SK-N-SH (cell line): ENCODE results near the gene KAT6B. TPM values are rescaled to one million over a fixed set of nuclear protein-coding genes. Genes with fewer than 3 reads are reported as not detected.

Experiments used
- CTCF ChIA-PET: fragments of 300-600, 350-600 bp; formaldehyde crosslinking; extraction: SDS; loops from one replicate; lab custom pipeline; 2021; lab: Yijun Ruan, JAX
- POLR2A ChIA-PET: fragments of 350-600 bp; sonication (Branson Sonifier 250); formaldehyde crosslinking; extraction: SDS; loops from one replicate; lab custom pipeline; 2020; ENCODE audit warnings: antibody characterized with exemption, inconsistent platforms; lab: Yijun Ruan, JAX
- DNase-seq: peaks from one replicate; pipeline ENCODE4 v3.0.0; 2012
- H2AFZ ChIP-seq: fragments of 200-600 bp; sonication (generic); 2 replicates; pipeline ENCODE4 v1.8.1; 2016; ENCODE audit warnings: antibody characterized with exemption, mild to moderate bottlenecking, low read depth
- H3F3A ChIP-seq: fragments of 200-600 bp; sonication (generic); replicated peaks from 2 replicates; pipeline ENCODE3; 2016; ENCODE audit warnings: antibody characterized with exemption, mild to moderate bottlenecking; ENCODE audit not compliant: insufficient read depth
- H3K27ac ChIP-seq, 2 experiments: fragments of 200-500 bp in 1 of 2; fragments of 200-600 bp in 1 of 2; sonication (Bioruptor generic) in 1 of 2; sonication (generic), shearing (Covaris generic) in 1 of 2; 2 replicates each; pipeline versions ENCODE4 v1.5.1 to v1.6.1; 2014 to 2016; ENCODE audit warnings: low read depth in 2 of 2, inconsistent platforms in 1 of 2, low read length in 1 of 2, mild to moderate bottlenecking in 1 of 2, mixed read lengths in 1 of 2
- H3K27me3 ChIP-seq: fragments of 200-600 bp; sonication (generic), shearing (Covaris generic); 2 replicates; pipeline ENCODE4 v1.6.1; 2016; ENCODE audit warnings: mixed run types; ENCODE audit not compliant: insufficient read depth
- H3K36me3 ChIP-seq, 2 experiments: fragments of 200-500 bp in 1 of 2; fragments of 200-600 bp in 1 of 2; sonication (Bioruptor generic) in 1 of 2; sonication (generic) in 1 of 2; replicated peaks in 1 of 2; 2 replicates each; pipeline versions ENCODE3 to v1.5.1; 2014 to 2016; ENCODE audit warnings: low read length in 1 of 2, mild to moderate bottlenecking in 1 of 2; ENCODE audit not compliant: insufficient read depth in 2 of 2, control insufficient read depth in 1 of 2
- H3K4me1 ChIP-seq, 2 experiments: fragments of 200-500 bp in 1 of 2; fragments of 200-600 bp in 1 of 2; sonication (Bioruptor generic) in 1 of 2; sonication (generic), shearing (Covaris generic) in 1 of 2; 2 replicates each; pipeline versions ENCODE4 v1.5.1 to v1.6.1; 2014 to 2016; ENCODE audit warnings: low read depth in 1 of 2, low read length in 1 of 2, mixed run types in 1 of 2; ENCODE audit not compliant: insufficient read depth in 2 of 2, control insufficient read depth in 1 of 2
- H3K4me2 ChIP-seq: fragments of 200-600 bp; sonication (generic), shearing (Covaris generic); 2 replicates; pipeline ENCODE4 v1.6.1; 2017; ENCODE audit warnings: mixed run types
- H3K4me3 ChIP-seq, 2 experiments: fragments of 200-500 bp in 1 of 2; fragments of 200-600 bp in 1 of 2; sonication (Bioruptor generic) in 1 of 2; sonication (generic), shearing (Covaris generic) in 1 of 2; 2 replicates each; pipeline versions ENCODE4 v1.5.1 to v1.8.1; 2014 to 2016; ENCODE audit warnings: low read depth in 2 of 2, inconsistent platforms in 1 of 2, low read length in 1 of 2, mild to moderate bottlenecking in 1 of 2, mixed read lengths in 1 of 2, moderate library complexity in 1 of 2
- H3K79me2 ChIP-seq: fragments of 200-600 bp; sonication (generic); 2 replicates; pipeline ENCODE4 v1.8.1; 2017; ENCODE audit warnings: mild to moderate bottlenecking; ENCODE audit not compliant: insufficient read depth
- H3K9ac ChIP-seq: fragments of 200-600 bp; sonication (generic); 2 replicates; pipeline ENCODE4 v1.6.1; 2017; ENCODE audit warnings: mixed run types
- H3K9me2 ChIP-seq: fragments of 200-600 bp; sonication (generic); 2 replicates; pipeline ENCODE4 v1.6.1; 2017; ENCODE audit warnings: mixed run types
- H3K9me3 ChIP-seq: fragments of 200-600 bp; sonication (generic); 2 replicates; pipeline ENCODE4 v1.6.1; 2017; ENCODE audit warnings: mixed run types, mild to moderate bottlenecking, moderate library complexity
- H4K20me1 ChIP-seq: fragments of 200-600 bp; sonication (generic); 2 replicates; pipeline ENCODE4 v1.6.1; 2017; ENCODE audit warnings: mild to moderate bottlenecking, mixed run types; ENCODE audit not compliant: insufficient read depth
- CHD2 ChIP-seq: fragments of 150-350 bp; IDR thresholded peaks from 2 replicates; pipeline ENCODE4 v1.6.1; 2018; ENCODE audit warnings: low read length; ENCODE audit not compliant: partially characterized antibody
- CTCF ChIP-seq: fragments of 200-600 bp; sonication (generic); IDR thresholded peaks from 2 replicates; pipeline ENCODE4 v1.6.1; 2017; ENCODE audit warnings: antibody characterized with exemption, mild to moderate bottlenecking, moderate library complexity
- ELF1 ChIP-seq: IDR thresholded peaks from 2 replicates; pipeline ENCODE4 v1.4.0; 2012
- EP300 ChIP-seq, 2 experiments: IDR thresholded peaks; 2 replicates each; pipeline versions ENCODE4 v1.4.0 to v1.6.1; 2012; ENCODE audit warnings: borderline replicate concordance in 1 of 2, low read depth in 1 of 2, low read length in 1 of 2
- FOSL2 ChIP-seq: IDR thresholded peaks from 2 replicates; pipeline ENCODE4 v1.4.0; 2012; ENCODE audit warnings: low read depth, mild to moderate bottlenecking, moderate library complexity, borderline replicate concordance
- FOXJ3 ChIP-seq: sonication (generic); formaldehyde crosslinking; IDR thresholded peaks from 2 replicates; pipeline ENCODE4 v1.5.1; 2020; ENCODE audit warnings: mild to moderate bottlenecking, missing genetic modification reagents
- FOXM1 ChIP-seq: IDR thresholded peaks from 2 replicates; pipeline ENCODE4 v1.4.0; 2012; ENCODE audit warnings: low read depth, mild to moderate bottlenecking
- IRF3 ChIP-seq: fragments of 150-350 bp; IDR thresholded peaks from 2 replicates; pipeline ENCODE4 v1.6.1; 2016; ENCODE audit warnings: mild to moderate bottlenecking, low read depth, low read length
- JUND ChIP-seq: IDR thresholded peaks from 2 replicates; pipeline ENCODE4 v1.4.0; 2012
- MAX ChIP-seq: IDR thresholded peaks from 2 replicates; pipeline ENCODE4 v1.4.0; 2012; ENCODE audit warnings: low read depth
- MXI1 ChIP-seq: IDR thresholded peaks from 2 replicates; pipeline ENCODE4 v1.6.1; 2012; ENCODE audit warnings: mild to moderate bottlenecking, low read depth, low read length, improper control_type of control experiment
- NFIC ChIP-seq: IDR thresholded peaks from 2 replicates; pipeline ENCODE4 v1.4.0; 2012; ENCODE audit warnings: borderline replicate concordance
- PBX3 ChIP-seq: IDR thresholded peaks from 2 replicates; pipeline ENCODE4; 2012
- RAD21 ChIP-seq: IDR thresholded peaks from 2 replicates; pipeline ENCODE4 v1.6.1; 2012; ENCODE audit warnings: mild to moderate bottlenecking, low read length
- RXRA ChIP-seq: IDR thresholded peaks from 2 replicates; pipeline ENCODE4 v1.4.0; 2012; ENCODE audit warnings: low read depth, mild to moderate bottlenecking, borderline replicate concordance
- TAF1 ChIP-seq: IDR thresholded peaks from 2 replicates; pipeline ENCODE4 v1.6.1; 2012; ENCODE audit warnings: low read depth, mild to moderate bottlenecking, low read length, moderate library complexity, borderline replicate concordance
- TCF12 ChIP-seq: IDR thresholded peaks from 2 replicates; pipeline ENCODE4 v1.4.0; 2012
- TEAD4 ChIP-seq: IDR thresholded peaks from 2 replicates; pipeline ENCODE4 v1.4.0; 2012; ENCODE audit warnings: mild to moderate bottlenecking, borderline replicate concordance; ENCODE audit not compliant: insufficient read depth
- USF1 ChIP-seq: IDR thresholded peaks from 2 replicates; pipeline ENCODE4 v1.4.0; 2012; ENCODE audit warnings: low read depth, borderline replicate concordance
- ZBTB33 ChIP-seq: IDR thresholded peaks from 2 replicates; pipeline ENCODE4 v1.4.0; 2012; ENCODE audit warnings: low read depth, borderline replicate concordance
- WGBS: methylation state at CpG from one replicate; pipeline ENCODE4 v1.1.6; 2017; ENCODE audit warnings: low lambda C conversion rate; 5-methylcytosine and 5-hydroxymethylcytosine counted together
- polyA plus RNA-seq, 3 experiments: library from polyadenylated mRNA; depleted of rRNA; stranded (reverse); fragments of >200 nt; gene quantifications; 2 replicates each; pipeline ENCODE4 v1.2.3, GENCODE V29; 2012

Gene KAT6B
- polyA plus RNA-seq, 1 of the 3 experiments (the other 2 are of a cell fraction): 4.3 TPM

DNA sequence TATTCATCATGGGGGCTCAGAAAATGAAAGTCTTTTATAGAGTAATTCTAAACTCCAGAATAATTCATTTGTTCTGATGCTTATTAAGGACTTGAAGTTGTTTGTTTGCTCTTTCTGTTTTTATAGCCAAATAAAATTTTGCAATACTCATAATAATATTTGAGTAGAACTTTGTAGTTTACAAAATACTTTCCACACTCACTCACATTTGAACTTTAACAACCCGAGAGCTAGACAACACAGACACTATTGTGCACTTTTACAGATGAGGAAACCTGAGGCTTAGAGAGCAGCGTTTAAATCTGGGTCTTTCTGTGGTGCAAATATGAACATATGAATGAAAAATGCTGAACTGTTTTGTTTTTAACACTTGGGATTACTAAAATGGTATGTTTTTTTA, 126.8 kb downstream of the KAT6B start:
- Histone ChIP-seq H3K4me3 (no peak overlapping the region), H3K79me2 (peaks cover 55% of the 10 kb centered on the region), H3K4me2 (no peak overlapping the region), H3K9me2 (no peaks in the 10 kb centered on the region), H3K4me1 (peaks cover 28 to 40% of the 10 kb centered on the region in 2 experiments; a peak in 3 of 4 replicates), H3K9ac (no peak overlapping the region), H3K27ac (no peak overlapping the region; a peak in 1 of 4 replicates), H4K20me1 (peaks cover 24% of the 10 kb centered on the region; the same call in 1 of the 2 replicates), H3K9me3 (no peaks in the 10 kb centered on the region), H3K27me3 (no peaks in the 10 kb centered on the region), H3K36me3 (no peaks in the 10 kb centered on the region), H3F3A (peaks cover 21% of the 10 kb centered on the region), H2AFZ (no peak overlapping the region)
- DNase-seq: no peak
- TF ChIP-seq RAD21: no peak
- no peak for TF ChIP-seq IRF3
- no peak for TF ChIP-seq TCF12
- no peak for TF ChIP-seq MXI1
- no peak for TF ChIP-seq NFIC
- TF ChIP-seq FOXM1: no peak
- TF ChIP-seq ELF1: no peak
- TF ChIP-seq FOSL2: no peak
- WGBS: 89% methylated on average over 2 of the region's 2 CpGs
- ChIA-PET CTCF (no interaction called here), POLR2A (no interaction called here)

DNA sequence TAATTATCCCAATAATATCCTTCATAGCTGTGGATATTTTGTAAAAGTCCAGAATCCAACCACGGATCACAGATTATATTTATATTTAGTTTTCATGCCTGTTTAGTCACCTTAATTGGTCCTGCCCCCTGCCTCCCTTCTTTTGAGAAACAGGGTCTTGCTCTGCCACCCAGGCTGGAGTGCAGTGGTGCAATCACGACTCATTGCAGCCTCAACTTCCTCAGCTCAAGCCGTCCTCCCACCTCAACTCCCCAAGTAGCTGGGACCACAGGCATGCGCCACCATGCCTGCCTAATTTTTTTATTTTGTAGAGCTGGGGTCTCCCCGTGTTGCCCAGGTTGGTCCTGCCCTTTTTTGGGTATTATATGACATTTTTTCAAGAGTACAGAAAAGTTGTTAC, 129.4 kb downstream of the KAT6B start:
- no peak overlapping the region for H3K27ac ChIP-seq
- H3K9me3 ChIP-seq: no peaks in the 10 kb centered on the region
- H2AFZ ChIP-seq: no peak overlapping the region
- H3K9me2 ChIP-seq: no peaks in the 10 kb centered on the region
- H3K4me3 ChIP-seq: no peak overlapping the region
- peaks cover 15% of the 10 kb centered on the region; the same call in 1 of the 2 replicates for H4K20me1 ChIP-seq
- no peak for TF ChIP-seq MAX
- no peak for TF ChIP-seq CTCF
- no peak for TF ChIP-seq PBX3
- no peak for TF ChIP-seq EP300 (IDR thresholded peaks at IDR 0.05; ENCODE audit: borderline replicate concordance in 1 of 2, low read depth in 1 of 2, low read length in 1 of 2)
- TF ChIP-seq IRF3: no peak
- TF ChIP-seq ZBTB33: no peak
- TF ChIP-seq TAF1: no peak
- TF ChIP-seq RXRA: no peak
- TF ChIP-seq ELF1: no peak
- no peak for TF ChIP-seq CHD2
- TF ChIP-seq USF1: no peak
- TF ChIP-seq TEAD4: no peak
- TF ChIP-seq JUND: no peak
- TF ChIP-seq FOXJ3 (CRISPR knock-in tag): no peak
- no peak overlapping the region for H3K9ac ChIP-seq
- H3K36me3 ChIP-seq: peaks cover 0 to 1% of the 10 kb centered on the region in 2 experiments
- peaks cover 53% of the 10 kb centered on the region for H3K79me2 ChIP-seq
- POLR2A ChIA-PET: no interaction called here
- peaks cover 11 to 16% of the 10 kb centered on the region in 2 experiments; a peak in 3 of 4 replicates for H3K4me1 ChIP-seq
- H3F3A ChIP-seq: no peaks in the 10 kb centered on the region
- CTCF ChIA-PET: no interaction called here
- 84% methylated on average over 5 of the region's 5 CpGs for WGBS
- no peak for DNase-seq
- H3K4me2 ChIP-seq: no peak overlapping the region
- H3K27me3 ChIP-seq: no peaks in the 10 kb centered on the region
